IPS-NIHi11 (cell line): ENCODE measurements around the gene CEP250.

ENCODE experiments used
- DNase-seq: peaks from one replicate; pipeline ENCODE4 v3.0.0; 2012; ENCODE audit warnings: mixed read lengths, low spot score

Gene CEP250

DNA sequence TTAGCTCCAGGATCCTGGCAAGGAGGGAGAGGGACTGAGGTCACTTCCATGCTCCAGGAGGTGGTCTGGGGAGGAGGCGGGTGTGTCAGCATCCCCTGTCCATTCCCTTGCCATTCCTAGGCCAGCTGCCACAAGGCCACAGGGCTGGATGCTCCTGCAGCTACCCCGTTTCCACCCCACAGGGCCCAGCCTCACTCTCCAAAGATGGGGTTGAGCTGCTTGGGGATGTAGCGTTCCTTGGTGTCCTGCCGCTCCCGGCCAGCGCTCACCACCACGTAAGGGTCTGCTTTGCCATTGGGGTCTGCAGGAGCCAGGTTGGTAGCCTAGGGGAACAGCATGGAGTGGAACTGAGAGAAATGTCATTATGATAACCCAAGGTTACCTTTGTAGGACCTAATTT lies 109.5 kb downstream of the CEP250 start:
- no peak for DNase-seq

DNA sequence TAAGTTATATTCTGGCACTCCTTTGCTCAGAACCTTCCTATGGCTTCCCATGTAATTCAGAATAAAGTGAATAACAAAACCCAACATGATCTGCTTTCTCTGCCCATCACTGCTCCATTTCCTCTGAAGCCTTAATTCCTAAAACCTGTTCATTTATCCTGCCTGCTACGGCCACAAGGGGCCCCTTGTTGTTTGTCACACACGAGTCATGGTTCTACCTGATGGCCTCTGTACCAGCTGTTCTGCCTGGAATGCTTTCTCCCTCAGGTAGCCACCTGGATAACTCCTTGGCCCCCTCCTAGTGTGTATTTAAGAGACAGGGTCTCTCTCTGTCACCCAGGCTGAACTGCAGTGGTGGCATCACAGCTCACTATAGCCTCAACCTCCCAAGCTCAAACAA lies 113.2 kb downstream of the CEP250 start:
- peak; percentile 74 for DNase-seq
